Astrocyte of the cerebellum (primary cell): ENCODE data around the gene MED25.

Source experiments
- DNase-seq: peaks from one replicate; pipeline ENCODE4 v3.0.0-alpha.2; 2011; ENCODE audit warnings: low read depth
- H3K4me3 ChIP-seq: 2 replicates; pipeline ENCODE4 v1.5.1; 2011; ENCODE audit warnings: mild to moderate bottlenecking, low read depth, low read length, moderate library complexity
- CTCF ChIP-seq: IDR thresholded peaks from 2 replicates; pipeline ENCODE4 v1.5.1; 2012; ENCODE audit warnings: low read length, low read depth, moderate library complexity, mild to moderate bottlenecking; ENCODE audit errors: missing control alignments
- in situ Hi-C: cut with HindIII; loops from 2 replicates; pipeline ENCODE4 v1.10.0; 2017; ENCODE audit warnings: low sequenced_read_pairs

The MED25 gene

DNA sequence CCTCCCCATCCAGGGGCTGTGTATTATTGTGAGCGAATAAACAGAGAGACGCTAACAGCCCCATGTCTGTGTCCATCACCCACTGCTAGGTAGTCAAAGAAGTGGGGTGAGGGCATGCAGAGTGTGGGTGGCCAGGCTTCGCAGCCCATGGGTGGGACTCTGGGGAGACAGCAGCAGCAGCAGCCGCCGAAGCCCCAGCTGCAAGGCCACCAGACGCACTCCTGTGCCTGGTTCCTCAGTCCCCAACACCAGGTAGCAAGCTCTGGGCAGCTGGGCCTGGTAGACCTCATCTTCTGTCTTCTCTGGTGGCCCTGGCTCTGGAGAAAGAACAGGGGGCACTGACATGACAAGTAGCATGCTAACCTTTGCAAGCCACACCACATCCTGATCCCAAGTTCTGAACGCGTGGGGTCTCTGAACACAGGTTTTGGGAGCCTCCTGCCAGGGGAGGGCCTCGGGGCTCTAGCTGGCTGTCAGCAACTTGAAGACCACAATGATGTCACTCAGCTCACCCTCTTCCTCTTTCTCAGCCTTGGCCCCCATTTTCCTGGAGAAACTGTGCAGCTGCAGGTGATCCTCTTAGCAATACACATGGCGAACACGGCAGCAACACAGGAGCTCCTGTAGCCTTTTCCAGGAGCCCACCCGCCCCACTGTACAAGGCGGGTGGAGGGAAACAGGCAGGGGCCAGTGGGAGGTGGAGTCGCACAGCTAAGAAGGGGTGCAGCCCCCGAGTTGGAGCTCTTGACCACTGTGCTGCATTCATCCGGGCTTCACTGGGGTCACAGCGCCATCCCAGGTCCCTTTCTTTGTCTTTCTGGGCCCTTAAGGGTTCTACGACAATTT, 10.8 kb upstream of the MED25 start:
- in situ Hi-C loops, result no loop called here
- no peak for TF ChIP-seq CTCF
- DNase-seq, result no peak
- no peak overlapping the region for H3K4me3 ChIP-seq

DNA sequence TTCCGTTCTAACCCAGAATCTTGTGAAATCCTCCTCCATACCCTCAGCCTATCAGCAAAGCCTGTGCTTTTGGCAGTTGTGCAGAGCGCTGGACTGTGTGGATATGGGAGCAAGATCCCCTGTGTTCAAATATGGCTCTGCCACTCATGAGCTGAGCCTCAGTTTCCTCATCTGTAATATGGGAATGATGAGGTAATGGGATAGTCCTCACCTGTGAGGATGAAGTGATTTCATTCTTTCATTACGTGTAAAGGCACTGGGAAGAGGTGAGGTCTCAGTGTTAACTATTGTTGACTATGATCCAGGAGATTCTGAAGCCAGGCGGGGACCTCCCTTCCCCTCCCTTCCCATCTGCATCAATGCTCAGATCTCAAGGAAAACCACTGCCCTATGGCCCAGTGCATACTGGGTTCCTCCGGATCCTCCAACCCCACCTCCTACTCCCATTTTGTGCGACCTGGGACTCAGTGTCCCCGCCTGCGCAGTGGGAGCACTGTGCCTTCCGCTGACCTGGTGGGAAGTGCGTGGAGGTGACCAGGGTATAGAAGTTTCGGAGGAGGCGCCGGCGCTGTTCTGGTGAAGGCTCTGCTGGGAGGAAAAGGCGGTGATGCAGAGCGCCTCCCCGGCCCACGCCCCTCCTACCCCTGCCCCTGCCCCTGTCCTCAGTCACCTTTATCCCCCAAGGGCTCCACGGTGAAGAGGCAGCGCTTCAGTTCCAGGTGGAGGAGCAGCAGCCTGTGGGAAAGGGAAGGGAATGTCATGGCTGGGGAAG, 10.0 kb upstream of the MED25 start:
- H3K4me3 ChIP-seq, result peak overlapping the region; percentile 52
- in situ Hi-C loops, result no loop called here
- DNase-seq, result no peak
- TF ChIP-seq CTCF, result no peak

GRCh38 chr19:49808711-49809159, 9.4 kb upstream of the MED25 start:
- TF ChIP-seq CTCF, result no peak
- peak; percentile 50 for DNase-seq
- H3K4me3 ChIP-seq, result peak overlapping the region; percentile 52
- in situ Hi-C loops, result no loop called here

DNA sequence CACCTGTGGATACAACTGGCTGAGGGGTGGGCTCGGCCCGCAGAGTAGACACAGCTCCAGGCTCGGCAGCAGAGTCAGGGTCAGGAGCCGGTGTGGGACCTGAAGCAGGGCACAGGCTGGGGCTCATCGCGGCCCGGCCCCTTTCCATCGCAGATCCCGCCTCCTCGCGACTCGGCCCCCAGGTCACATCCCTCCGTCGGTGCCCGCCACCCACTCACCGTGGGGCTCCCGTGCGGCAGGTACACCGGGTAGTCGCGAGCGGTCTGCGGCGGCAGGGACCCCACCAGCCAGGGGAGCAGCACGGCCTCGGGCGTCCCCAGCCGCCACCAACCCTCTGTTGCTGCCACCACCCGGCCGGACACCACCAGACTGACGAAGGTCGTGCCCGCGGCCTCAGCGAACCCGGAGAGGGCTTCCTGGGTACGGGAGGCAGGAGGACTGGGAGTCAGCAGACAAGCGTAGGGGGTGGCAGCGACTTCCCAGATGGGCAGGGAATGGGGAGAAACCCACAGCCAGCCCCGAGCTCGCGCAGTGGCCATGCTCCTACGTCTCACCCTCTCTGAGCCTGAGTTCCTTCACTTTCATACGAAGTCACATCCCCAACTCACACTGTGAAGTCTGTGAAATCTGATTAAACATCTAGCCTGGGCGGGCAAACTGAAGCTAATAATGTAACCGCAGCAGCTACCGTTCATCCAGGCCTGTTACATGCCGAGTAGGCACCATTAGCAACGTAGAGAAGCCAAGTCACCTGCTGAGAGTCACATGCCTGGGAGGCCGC, 8.7 kb upstream of the MED25 start:
- DNase-seq, result peak; percentile 37
- in situ Hi-C loops, result no loop called here
- H3K4me3 ChIP-seq, result peak overlapping the region; percentile 52
- no peak for TF ChIP-seq CTCF

GRCh38 chr19:49809941-49810389, 8.1 kb upstream of the MED25 start:
- no peak for TF ChIP-seq CTCF
- in situ Hi-C loops, result no loop called here
- DNase-seq, result no peak
- peak overlapping the region; percentile 52 for H3K4me3 ChIP-seq

DNA sequence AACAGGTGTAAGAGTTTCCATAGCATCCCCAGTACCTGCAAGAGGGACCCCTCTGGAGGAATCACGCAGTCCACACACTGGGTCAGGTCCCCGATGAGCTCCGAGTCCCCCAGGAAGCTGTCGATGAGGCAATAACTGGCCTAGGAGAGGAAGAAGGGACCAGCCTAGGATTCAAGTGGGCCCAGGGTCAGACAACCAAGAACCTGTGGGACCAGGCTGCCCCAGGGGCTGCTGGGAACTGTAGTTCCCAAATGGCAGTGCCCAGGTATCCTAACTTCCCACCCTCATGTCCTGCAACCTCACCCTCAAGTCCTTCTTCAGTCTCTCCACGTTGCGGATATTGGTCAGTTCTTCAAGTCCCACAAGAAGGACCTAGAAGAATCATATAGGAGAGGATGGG, 6.8 kb upstream of the MED25 start:
- no peak for DNase-seq
- no peak overlapping the region for H3K4me3 ChIP-seq
- no peak for TF ChIP-seq CTCF
- in situ Hi-C loops, result no loop called here
